ELF-1 (cell line): ENCODE data around the gene TSPYL2.

Experiments
- DNase-seq: peaks from one replicate; pipeline ENCODE4 v3.0.0-alpha.2; 2016; ENCODE audit warnings: low read depth, low spot score

TSPYL2 gene

DNA sequence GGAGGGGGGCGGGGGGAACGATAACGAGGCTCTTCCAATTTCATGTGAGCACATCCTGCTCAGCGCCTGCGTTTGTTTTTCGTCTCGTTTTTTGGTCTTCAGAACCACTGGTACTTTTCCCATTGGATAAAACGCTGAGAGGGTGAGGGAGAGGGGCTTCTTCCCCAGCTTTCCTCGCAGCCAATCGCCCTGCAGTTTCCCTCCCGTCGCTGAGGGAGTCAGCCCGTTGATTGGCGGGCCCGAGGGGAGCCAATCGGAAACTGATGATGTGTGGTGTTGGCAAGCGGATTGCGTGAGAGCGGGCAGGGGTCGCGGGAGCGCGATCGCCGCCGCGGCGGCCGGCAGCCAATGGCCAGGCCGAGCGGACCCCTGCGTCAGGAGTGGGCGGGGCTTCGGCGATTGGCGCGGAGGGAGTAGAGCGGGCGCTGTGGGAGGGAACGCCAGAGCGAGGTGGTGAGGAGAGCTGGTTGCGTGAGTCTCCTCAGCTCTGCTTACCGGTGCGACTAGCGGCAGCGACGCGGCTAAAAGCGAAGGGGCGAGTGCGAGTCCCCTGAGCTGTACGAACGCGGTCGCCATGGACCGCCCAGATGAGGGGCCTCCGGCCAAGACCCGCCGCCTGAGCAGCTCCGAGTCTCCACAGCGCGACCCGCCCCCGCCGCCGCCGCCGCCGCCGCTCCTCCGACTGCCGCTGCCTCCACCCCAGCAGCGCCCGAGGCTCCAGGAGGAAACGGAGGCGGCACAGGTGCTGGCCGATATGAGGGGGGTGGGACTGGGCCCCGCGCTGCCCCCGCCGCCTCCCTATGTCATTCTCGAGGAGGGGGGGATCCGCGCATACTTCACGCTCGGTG is at the start of gene TSPYL2:
TSPYL2 (plus strand) TSS at position 443 of the 848 bp plus-strand sequence; CDS start at position 575, 132 bp downstream.
- peak; percentile 100 for DNase-seq

DNA sequence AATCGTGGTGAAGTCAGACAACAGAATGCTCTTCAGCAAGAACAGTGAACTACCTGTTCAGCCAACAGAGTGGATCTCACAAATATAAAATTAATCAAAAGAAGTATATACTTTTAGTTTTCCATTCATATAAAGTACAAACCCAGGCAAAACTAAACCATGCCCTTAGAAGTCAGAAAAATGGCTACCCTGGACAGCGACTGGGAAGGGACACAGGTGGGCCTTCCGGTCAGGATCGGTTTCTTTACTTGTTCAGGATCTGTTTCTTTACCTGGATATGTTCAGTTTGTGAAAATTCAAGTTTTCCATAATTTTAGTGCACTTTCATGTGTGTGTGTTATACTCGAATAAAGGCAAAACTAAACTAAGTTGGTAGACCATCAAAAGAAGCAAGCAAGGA is 46.0 kb upstream of the TSPYL2 start:
- DNase-seq = no peak

DNA sequence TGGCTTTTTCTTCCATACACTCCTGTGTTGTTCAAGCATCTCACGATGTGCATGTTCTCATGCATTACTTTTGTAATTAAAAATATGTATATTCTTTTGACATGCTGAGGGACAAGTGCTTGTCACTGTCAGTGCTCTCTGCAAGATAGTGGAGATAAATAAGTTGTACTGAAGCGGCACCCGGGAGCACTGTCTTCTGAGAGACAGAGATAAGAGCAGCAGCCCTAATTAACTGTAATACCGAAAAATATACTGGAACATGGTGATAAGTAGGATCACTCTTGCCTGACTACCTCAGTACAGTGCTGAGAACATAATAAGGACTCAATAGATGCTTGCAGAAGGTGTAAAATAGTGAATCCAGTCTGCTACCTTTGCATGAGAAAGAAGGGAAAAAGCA is 42.9 kb upstream of the TSPYL2 start:
- no peak for DNase-seq

DNA sequence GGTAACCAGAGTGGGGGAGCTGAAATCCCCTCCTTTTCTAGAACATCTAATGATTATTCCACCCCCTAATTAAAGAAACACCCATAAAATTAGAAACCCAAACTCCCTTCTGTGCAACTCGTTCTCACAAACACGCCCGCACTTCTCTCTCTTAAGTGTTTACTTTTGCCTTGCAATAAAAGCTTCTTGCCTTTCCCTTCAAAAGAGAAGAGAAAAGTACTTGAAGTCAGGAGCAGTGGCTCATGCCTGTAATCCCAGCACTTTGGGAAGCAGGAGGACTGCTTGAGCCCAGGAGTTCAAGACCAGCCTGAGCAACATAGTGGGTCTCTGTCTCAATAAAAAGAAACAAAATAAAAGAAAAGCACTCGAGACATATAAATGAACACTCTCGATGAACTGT is 37.2 kb upstream of the TSPYL2 start:
- DNase-seq = no peak

DNA sequence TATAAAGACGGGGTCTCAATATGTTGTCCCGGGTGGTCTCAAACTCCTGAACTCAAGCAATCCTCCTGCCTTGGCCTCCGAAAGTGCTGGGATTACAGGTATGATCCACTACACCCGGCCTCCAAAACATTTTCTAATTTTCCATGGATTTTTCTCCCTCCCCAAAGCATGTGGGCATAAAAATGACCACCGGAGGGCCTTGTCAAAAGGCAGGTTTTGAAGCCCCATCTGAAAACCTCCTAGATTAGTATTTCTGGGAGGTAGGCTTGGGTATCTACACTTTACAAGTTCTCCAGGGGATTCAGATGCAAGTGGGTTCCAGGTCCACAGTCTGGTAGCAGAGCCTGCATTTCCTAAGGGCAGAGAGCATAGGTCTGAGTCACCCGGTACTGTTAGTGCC is 34.9 kb upstream of the TSPYL2 start:
- DNase-seq = no peak

DNA sequence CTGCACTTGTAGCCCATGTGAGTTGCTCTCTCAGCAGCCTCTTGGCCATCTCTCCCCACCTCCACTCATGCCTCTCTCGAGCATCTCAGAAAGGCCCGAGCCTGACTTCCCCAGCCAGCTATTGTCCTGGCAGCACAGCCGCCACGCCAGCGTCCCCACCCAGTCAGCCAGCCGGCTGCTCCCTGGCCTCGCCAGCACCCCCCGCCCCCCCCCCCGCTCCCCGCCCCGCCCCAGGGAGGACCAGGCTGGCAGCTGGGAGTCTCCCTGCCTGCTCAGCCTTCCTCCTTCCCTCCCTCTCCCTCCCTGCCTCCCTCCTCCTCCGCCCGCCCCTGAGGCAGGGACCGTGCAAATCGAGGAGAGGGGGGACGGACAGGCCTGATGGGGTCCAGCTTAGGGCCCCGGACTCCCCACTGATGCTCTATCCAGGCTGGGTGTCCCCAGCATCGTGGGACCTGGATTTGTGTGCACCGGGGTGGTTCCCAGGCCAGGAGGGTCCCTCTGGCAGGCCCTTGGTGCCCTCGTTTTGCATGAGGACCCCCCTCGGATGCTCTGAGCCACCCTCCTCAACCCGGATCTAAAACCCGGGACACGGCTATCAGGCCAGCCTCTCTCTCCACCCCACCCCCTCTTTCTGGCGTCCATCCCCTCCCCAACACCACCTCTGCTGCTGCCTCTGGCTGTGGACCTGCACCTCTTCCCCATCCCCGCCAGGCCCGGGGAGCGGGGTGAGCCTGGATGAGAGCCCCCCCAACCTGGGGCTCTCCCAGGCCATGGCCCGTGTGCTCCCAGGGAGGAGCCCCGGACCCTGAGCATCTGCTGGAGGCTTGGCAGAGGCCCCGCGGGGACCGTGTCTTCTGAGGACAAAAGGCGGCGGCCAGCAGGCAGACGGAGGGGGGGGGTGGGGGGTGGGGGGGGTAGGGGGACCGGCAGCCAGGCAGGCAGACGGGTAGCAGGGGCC is 33.7 kb upstream of the TSPYL2 start, which contains the start of gene GPR173:
GPR173 (plus strand) TSS at position 621 of the 958 bp plus-strand sequence. CDS start 27,833 bp downstream, outside the sequence.
- DNase-seq = peak; percentile 73

DNA sequence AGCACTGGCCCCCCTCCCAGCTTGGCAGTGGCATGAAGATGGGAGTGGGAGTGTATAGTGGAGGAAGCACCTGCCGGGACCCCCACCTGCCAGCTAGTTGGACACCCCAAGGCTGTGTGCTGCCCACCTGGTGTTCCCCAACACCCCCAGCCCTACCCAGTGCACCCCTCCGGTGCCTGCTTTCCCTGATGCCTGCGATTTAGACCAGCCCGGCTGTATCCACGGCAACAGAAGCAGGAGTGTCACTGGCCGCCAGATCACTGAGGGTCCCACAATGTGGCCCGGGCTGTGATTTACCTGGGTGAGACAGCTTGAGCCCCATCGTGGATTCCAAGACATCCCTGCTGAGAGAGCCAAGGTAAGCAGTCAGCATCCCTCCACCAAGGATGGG is 33.0 kb upstream of the TSPYL2 start:
- DNase-seq = no peak

DNA sequence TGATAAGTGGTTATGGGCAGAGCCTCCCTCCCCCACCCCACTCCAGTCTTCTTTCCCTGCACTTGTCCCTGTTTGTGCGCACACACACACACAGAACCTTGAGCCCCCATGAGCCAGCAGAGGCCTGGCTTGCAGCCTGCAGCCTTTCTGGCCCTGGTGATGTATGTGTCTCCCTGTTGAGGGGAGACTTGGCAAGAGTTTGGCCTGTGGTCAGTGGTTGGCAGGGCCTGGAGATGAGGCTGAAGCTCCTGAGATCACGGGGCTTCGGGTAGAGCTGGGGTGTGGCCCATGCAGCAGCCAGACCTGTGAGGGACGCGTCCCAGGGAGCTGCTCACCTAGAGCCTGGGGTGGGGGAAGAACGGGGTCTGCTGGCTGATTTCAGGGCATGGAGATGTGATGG is 31.3 kb upstream of the TSPYL2 start:
- no peak for DNase-seq

DNA sequence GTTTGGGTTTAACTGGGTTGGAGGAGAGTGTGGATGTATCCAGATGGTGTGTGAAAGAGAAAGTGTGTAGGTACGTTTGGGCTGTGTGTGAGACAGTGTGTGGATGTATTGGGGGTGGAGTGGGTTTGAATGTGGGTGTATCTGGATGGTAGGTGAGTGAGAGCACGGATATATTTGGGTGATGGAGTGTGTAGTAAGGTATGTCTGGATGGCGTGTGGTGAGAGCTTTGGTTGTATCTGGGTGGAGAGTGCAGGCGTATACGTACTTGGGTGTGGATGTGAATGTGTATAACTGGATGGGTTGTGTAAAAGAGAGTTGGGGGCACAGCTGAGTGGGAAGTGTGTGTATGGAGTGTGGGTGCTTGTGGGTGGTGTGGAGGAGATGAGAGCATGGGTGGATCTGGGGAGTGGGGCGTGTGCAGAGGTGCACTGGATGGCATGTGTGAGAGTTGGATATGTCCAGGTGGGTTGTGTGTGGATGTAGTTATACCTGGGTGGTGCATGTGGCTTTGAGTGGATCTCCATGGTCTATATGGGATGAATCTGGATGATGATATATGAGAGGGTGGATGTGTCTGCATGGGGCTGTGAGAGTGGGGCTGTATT is 26.8 kb upstream of the TSPYL2 start:
- no peak for DNase-seq

DNA sequence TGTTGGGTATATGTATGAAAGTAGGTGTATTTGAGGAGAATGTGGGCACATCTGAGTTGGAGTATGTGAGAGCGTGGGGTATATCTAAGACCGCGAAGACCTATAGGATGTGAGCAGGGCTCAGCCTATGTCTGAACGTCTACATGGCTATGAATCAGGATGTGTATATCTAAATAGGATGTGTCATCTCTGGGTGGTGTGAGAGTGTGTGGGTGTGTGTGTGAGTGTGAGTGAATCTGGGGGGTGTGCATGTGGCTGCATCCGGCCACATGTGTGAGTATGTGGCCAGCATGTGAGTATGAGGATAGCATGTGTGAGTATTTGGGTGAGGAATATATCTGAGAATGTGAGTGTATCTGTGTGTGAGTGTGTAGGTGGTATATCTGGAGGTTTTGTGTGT is 25.9 kb upstream of the TSPYL2 start:
- DNase-seq = no peak

DNA sequence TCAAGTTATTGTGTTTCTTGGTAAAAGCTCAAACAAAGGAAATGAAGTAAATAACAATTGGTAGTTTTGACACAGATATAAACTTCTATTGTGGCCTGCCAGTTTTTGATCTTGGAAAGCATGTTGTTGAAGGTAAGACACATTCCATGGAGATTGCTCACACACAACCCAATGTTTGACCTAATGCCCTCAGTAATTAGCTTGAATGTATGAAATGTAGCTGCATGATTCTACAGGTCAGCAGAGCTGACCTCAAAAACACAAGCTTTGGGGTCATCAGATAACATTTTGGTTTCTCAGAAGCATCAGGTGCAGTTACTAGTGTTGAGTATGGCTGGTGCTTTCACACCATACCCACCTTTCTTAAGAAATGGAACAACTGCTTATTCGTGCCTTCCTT is 17.1 kb upstream of the TSPYL2 start:
- DNase-seq = no peak

DNA sequence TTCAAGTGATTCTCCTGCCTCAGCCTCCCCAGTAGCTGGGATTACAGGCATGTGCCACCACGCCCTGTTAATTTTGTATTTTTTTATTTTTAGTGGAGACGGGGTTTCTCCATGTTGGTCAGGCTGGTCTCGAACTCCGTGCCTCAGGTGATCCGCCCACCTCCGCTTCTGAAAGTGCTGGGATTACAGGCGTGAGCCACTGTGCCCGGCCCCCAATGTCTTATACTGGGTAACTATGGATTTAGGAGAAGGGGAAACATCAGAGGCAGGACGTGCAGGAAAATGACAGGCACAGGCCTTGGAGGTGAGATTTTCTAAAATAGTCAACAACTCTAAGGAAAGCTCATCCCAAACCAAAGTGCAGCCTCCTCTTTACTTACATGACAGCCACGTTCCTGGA is 11.1 kb upstream of the TSPYL2 start:
- DNase-seq = no peak

DNA sequence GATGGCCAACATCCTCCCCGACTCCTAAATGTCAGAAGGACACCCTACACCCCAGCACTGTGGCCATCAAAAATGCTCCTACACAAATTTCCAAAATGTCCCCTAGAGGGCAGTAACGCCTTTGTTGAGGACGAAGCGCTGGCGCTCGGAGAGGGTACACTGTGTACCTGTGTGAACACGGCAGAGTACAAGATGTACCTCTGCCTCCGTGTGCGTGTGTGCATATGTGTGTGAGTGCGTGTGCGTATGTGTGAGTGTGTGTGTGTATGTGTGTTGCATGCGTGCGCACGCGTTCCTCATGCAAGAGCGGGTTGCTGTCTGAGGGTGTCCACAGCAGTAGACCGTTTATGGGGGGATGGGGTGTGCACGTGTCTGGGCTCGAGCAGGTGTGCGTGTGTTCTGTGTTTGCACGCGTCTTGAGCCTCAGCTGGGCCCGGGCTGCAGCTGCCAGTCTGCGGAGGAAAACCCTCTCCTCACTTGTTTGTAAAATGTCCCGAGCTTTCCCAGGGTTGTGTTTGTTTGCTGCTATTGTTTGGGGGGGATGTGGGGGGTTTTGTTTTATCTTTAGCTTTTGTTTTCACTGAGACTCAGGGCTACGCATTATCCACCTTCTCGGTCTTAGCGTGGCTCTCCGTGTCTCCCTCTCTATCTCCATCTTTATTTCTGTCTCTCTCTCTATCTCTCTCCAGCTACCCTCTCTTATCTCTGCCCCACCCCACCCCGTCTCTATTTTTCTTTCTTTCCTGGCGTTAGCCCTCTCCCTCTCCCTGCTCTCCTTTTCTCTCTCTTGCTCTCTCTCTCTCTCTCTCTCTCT is 10.4 kb upstream of the TSPYL2 start:
- peak; percentile 83 for DNase-seq

DNA sequence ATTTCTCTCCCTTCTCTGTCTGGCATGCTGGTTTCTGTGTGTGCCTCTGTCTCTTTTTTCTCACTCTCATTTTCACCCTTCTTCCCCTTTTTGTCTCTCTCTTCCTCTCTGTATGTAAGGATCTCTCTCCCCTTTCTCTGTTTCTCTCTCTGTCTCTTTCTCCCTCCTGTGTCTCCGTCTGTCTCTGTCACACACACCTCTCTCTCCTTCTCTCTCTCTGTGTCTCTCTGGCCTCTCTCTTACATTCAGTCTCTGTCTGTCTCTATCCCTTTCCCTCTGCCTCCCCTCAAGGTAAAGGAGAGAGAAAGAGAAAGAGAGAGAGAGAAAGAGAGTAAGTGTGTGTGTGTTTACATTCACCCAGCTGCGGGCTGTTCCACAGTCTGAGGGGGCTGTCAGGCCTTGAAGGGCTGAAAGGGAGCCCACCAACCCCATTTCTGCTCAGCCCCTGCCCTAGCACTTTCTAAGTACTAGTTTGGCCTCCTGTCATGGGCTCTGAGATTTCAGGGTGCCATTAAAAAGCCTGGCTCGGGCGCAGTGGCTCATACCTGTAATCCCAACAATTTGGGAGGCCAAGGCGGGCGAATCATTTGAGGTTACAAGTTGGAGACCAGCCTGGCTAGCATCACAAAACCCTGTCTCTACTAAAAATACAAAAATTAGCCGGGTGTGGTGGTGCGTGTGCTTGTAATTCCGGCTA is 9.6 kb upstream of the TSPYL2 start:
- DNase-seq = no peak

DNA sequence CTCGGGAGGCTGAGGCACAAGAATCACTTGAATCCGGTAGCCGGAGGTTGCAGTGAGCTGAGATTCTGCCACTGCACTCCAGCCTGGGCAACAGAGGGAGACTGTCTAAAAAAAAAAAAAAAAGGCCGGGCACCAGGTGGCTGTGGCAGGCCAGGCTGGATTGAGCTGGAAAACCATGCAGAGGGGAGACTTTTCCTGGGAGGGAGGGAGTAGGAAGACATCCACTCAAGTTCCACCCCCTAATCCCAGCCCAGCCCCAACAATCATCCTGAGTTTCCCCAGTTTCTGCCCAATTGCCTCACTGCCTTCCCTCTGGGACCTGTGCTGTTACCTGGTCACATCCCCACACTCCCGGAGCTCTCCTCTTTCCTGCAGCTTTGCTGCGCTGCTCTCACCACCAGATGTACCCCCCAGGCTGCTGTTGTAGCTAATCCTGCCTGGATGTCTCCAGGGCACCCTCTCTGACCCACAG is 9.0 kb upstream of the TSPYL2 start:
- peak; percentile 82 for DNase-seq

DNA sequence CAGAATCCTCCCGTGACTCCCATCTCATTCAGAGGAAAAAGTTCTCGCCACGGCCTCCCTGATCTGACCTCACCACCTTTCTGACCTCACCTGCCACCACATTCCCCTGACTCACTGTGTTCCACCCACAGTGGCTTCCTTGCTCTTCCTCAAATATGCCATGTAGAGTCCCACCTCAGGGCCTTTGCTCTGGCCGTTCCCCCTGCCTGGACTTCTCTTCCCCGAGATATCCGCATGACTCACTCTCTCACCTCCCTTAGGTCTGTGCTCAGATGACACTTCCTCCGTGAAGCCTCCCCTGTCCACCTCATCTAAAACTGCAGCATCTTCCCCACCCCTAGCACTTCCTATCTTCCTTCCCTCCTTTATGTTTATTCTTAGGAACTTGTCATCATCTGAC is 7.2 kb upstream of the TSPYL2 start:
- peak; percentile 84 for DNase-seq

DNA sequence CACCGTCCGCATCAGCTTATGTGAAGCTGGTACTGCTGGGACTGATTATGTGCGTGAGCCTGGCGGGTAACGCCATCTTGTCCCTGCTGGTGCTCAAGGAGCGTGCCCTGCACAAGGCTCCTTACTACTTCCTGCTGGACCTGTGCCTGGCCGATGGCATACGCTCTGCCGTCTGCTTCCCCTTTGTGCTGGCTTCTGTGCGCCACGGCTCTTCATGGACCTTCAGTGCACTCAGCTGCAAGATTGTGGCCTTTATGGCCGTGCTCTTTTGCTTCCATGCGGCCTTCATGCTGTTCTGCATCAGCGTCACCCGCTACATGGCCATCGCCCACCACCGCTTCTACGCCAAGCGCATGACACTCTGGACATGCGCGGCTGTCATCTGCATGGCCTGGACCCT is 5.5 kb upstream of the TSPYL2 start:
- no peak for DNase-seq

DNA sequence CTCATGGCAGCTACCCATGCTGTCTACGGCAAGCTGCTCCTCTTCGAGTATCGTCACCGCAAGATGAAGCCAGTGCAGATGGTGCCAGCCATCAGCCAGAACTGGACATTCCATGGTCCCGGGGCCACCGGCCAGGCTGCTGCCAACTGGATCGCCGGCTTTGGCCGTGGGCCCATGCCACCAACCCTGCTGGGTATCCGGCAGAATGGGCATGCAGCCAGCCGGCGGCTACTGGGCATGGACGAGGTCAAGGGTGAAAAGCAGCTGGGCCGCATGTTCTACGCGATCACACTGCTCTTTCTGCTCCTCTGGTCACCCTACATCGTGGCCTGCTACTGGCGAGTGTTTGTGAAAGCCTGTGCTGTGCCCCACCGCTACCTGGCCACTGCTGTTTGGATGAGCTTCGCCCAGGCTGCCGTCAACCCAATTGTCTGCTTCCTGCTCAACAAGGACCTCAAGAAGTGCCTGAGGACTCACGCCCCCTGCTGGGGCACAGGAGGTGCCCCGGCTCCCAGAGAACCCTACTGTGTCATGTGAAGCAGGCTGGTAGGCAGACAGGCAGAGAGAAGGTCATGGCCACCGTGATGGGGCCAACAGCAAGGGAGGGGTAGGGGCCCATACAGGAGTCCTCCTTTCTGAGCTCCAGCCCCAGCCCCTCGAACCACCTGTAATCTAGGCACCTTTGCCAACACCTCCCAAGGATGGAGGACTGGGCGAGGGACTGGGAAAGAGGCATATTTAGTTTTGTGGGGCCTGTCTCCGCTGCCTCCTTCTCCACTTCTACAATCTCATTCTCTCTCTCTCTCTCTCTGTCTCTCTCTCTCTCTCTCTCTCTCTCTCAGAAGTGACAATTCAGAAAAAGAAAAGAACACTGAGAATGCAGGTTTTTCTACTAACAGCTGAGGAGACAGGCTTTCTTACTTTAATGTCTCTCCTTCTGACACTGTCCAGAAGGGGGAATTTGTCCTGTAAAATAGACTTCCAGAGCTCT is 4.7 kb upstream of the TSPYL2 start:
- DNase-seq = no peak

DNA sequence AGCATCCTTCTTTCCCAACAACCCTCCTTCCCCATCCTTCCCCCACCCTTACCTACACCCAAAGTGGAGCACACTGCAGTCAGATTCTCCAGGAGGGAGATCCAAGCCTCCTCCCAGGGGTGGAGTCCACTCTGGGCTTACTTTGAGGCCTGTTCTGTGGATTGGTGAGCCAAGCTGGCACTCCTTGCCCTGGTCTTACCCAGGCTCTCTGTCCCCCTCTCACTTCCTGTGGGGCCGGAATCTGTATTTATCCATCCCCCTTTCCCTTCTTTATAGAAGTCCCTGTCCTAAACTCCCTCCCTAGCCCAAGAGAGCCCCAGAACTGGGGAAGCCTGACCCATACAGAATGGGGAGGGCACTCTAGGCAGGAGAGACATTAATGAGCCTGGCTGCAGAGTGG is 3.2 kb upstream of the TSPYL2 start:
- DNase-seq = no peak
